ENCODE results near the gene PTPRT.

PTPRT gene

GRCh38 chr20:42338294-42339201 is 851.2 kb downstream of the PTPRT start:
- no peak for DNase-seq (ENCODE audit: low read depth in 2 of 3, low spot score in 1 of 3)

DNA sequence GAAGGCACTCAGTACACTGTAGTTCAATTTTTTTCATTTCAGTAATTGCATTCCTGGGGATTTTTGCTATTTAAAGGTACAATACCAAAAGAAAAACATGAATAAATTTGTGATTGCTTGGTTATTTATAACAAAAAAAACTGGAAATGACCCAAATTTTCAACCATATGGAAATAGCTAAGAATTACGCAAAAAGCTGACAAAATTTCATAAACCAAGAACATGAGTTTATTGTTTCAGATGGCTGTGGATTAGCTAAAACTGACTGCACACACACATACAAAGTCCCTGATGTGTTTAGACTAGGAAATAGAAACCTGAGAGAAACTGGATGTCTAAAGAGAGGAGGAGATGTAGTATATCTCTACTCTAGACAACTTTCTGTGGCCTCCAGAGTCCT is 853.1 kb downstream of the PTPRT start:
- DNase-seq (ENCODE audit: low read depth in 2 of 3, low spot score in 1 of 3) = no peak

- no peak for DNase-seq (ENCODE audit: low read depth in 2 of 3, low spot score in 1 of 3)
These were observed 870.3 kb downstream of the PTPRT start for GRCh38 chr20:42319252-42320013.

DNA sequence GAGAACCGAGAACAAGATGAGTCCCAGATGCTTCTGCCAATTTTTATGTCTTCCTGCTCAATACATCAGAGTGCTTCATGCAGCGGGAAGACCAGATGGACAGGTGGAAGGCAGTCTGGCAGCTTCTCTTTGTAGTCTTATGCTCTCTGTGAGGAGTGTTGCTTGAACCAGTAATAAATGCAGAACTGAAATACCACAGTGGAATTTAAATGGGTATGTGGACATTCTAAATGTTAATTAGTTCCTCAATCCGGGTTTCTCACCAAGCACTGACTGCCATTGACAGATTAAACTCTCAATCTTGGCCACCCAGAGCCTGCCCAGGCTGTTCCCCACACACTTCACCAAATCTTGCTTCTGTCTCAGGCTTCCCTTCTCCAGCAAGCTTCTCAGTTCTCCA is 876.0 kb downstream of the PTPRT start:
- DNase-seq (ENCODE audit: low read depth in 2 of 3, low spot score in 1 of 3) = no peak

DNA sequence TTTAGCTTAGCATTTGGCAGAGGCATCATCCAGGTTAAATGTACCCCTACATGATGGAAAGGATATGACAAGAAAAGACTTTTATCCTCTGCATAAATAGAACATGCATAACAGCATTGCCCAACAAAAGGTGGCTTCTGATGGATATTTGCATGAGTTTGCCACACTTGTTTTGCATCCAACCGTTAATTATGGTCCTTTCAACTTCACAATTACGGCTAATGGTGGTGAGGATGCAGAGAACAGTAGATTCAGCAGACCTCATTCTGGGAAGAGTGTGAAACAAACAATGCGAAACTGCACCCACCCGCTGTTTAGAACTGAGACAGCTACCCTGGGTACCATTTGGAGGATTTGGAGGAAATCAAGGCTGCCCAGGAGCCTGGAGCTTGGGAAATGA is 880.7 kb downstream of the PTPRT start:
- DNase-seq (ENCODE audit: low read depth in 2 of 3, low spot score in 1 of 3) = no peak

DNA sequence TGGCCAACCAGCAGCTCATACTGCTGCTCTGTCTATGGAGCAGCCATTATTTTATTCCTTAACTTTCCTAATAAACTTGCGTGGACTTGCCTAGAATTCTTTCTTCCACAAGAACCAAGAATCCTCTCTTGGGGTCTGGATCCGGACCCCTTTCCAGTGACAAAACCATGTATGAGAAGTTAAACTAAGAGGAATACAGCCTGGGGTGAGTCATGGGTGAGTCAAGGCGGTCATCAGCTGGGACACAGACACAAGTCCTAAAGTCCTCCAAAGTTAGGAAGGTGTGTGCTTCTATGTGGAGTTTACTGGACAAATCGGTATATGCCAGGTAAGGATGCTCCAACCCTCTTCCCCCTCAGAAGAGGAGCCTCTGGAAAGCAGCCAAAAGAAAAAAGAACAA is 881.5 kb downstream of the PTPRT start:
- DNase-seq (ENCODE audit: low read depth in 2 of 3, low spot score in 1 of 3) = no peak

DNA sequence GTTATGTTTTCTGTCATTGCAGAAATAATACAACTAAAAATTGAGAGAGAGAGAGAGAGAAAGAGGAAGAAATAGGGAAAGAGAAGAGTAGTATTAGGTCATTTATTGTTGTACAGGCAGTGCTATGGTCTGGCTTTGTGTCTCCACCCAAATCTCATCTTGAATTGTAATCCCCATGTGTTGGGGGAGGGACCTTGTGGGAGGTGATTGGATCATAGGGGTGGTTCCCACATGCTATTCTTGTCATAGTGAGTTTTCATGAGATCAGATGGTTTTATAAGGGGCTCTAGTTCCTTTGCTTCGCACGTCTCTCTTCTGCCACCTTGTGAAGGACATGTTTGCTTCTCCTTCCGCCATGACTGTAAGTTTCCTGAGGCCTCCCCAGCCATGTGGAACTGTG is 894.1 kb downstream of the PTPRT start:
- DNase-seq (ENCODE audit: low read depth in 2 of 3, low spot score in 1 of 3) = no peak

- no peak for DNase-seq (ENCODE audit: low read depth in 2 of 3, low spot score in 1 of 3)
These were observed 894.7 kb downstream of the PTPRT start for GRCh38 chr20:42294976-42295375.

GRCh38 chr20:42281801-42282200 is 907.9 kb downstream of the PTPRT start:
- DNase-seq (ENCODE audit: low read depth in 2 of 3, low spot score in 1 of 3) = no peak

- no peak for DNase-seq (ENCODE audit: low read depth in 2 of 3, low spot score in 1 of 3)
These were observed 912.7 kb downstream of the PTPRT start for GRCh38 chr20:42276718-42277602.

DNA sequence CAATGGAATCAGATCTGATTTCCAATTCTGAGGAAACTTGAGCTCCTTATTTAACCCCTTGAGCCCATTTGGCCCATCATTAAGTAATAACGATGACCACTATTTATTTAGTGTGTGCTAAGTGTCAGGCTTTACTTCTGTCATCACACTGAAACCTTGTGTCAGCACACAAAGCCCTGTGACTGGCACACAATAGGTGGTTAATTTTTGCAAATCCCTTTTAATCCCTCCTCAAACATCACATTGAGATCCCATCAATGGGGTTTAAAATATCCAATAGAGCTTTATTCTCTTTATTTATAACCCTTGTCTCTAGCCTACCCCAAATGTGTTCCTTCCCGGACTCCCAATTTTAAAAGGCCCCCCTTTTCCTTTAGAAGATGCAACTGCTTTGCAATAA is 914.7 kb downstream of the PTPRT start:
- DNase-seq (ENCODE audit: low read depth in 2 of 3, low spot score in 1 of 3) = no peak

- DNase-seq (ENCODE audit: low read depth in 2 of 3, low spot score in 1 of 3) = no peak
These were observed 917.2 kb downstream of the PTPRT start for GRCh38 chr20:42272516-42272915.

- DNase-seq (ENCODE audit: low read depth in 2 of 3, low spot score in 1 of 3) = no peak
These were observed 919.2 kb downstream of the PTPRT start for GRCh38 chr20:42270539-42270938.

DNA sequence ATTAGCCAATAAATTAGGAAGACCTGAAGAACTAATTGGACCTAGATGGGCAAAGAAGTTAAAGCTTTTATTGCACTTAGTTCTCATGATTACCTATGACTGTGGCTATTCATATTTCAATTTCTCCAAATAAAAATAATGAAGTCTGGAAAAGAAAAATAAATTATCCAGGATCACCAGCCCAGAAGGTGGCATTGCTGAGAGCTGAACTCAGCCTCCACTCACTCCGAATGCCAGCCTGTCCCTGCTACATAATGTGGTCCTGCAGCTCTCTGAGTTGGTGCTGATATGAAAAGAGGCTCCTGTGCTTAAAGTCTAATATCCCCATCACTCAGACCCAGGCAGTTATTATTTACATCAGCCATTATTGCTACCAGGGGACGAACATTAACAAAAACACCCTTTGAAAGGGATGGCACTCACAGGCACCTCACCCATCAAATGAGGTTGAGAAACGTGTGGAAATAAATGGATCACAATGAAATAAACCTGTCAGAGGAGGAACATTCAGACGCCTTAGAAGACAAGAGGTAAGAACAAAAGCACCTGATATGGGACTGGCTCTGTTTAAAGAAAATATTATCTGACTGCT is 921.8 kb downstream of the PTPRT start:
- DNase-seq (ENCODE audit: low read depth in 2 of 3, low spot score in 1 of 3) = no peak

DNA sequence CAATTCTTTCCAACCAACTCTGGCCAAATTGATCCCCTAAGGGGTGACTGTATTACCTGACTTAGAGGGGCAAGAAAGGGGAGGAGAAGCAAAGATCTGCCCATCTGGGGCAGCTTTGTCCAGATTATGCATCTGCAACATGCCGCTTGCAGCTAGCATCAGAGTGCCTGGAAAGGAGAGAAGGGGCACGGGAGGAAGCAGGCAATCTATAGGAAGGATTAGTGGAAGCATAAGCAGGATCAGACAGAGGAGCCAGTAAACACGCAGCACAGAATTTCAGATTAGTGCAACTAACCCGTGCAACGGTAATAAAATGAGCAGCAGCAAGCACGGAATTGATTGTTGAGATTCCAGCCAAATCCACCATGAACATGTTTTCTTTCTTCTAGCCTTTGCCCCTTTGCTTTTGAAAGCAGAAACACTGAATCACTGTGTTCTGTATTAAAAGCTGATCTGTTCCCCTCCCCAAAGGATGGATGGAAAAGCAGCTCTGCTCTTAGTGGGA is 927.9 kb downstream of the PTPRT start:
- no peak for DNase-seq (ENCODE audit: low read depth in 2 of 3, low spot score in 1 of 3)

DNA sequence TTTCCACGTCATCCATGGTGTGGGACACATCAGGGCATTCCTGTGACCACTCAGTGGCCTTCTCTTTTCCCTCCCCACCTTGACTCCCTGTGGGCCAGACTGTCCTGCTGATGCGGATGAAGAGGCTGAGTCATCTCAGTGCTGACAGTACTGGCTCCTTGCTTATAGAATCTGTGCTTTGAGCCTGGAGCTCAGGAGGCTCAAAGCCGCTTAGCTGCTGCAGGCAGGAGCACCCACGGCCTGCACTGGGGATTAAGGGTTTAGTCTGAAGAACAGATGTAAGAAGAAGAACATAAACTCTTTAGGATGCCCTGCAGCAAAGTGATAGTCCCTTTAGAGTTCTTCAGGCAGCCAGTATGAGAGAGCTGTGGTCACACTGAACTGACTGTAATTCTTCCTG is 929.5 kb downstream of the PTPRT start:
- no peak for DNase-seq (ENCODE audit: low read depth in 2 of 3, low spot score in 1 of 3)

DNA sequence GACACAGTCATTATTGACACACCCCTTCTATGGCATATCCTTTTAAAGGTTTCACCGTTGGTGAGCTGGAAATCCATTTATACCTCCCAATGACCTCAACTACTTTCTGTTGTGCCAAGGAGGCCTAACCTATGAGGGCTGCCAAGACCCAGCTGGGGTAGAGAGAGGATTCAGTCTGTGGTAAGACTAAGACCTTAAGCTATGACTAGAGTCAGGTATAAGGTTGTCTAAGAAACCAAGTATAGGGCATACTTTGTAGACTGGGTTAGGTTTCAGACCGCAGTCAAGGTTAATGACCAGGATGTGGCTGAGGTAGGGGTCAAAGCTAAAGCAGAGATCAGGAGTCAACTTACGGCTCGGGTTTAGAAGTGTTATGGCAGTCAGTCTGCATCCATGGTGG is 930.3 kb downstream of the PTPRT start:
- no peak for DNase-seq (ENCODE audit: low read depth in 2 of 3, low spot score in 1 of 3)

- DNase-seq (ENCODE audit: low read depth in 2 of 3, low spot score in 1 of 3) = no peak
These were observed 931.0 kb downstream of the PTPRT start for GRCh38 chr20:42258564-42259302.

DNA sequence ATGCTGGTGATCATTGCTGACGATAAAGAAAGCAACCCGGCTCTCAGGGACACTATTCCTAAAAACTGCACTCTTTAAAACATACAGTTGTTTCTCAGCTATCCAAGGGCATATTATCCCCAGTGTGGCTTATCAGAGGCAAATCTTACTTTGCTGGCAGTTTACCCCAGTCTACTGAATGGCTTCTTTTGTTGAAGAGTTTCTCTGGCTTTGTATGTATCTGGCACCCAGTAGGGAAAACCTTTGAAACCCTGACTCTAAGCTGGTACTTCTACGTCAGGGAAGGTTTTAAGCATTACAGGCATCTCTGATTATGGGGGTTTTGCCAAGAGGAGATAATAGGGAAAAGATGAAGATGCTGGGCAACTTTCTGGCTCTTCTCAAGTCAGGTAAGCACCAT is 933.9 kb downstream of the PTPRT start:
- no peak for DNase-seq (ENCODE audit: low read depth in 2 of 3, low spot score in 1 of 3)

GRCh38 chr20:42254673-42255072 is 935.0 kb downstream of the PTPRT start:
- no peak for DNase-seq (ENCODE audit: low read depth in 2 of 3, low spot score in 1 of 3)

All from stimulated activated CD4-positive, alpha-beta T cell treated with anti-CD3 and anti-CD28 coated beads, Interleukin-12 subunit alpha, Interleukin-12 subunit beta, amount 100 ng/mL, for 48 hours (primary cell).